K562 (cell line): ENCODE data around the gene SIK3. TPM values are rescaled to one million over a fixed set of nuclear protein-coding genes. Genes with fewer than 3 reads are reported as not detected.

Source experiments
- ATAC-seq: fragments of 200-7000 bp; cut with Tn5 transposase; 3 replicates; pipeline ENCODE4 v1.9.1; 2020; ENCODE audit warnings: moderate library complexity
- BruUV-seq: library from RNA; stranded (reverse); fragments of 400-500 nt; replicated peaks from 2 replicates; lab custom pipeline; 2021; lab: Mats Ljungman, UMichigan
- CTCF ChIA-PET: fragments of 300-600 bp; formaldehyde crosslinking; extraction: SDS; loops from one replicate; lab custom pipeline; 2021; ENCODE audit warnings: low intra/inter-chr PET ratio; lab: Yijun Ruan, JAX
- POLR2A ChIA-PET: fragments of 300-600, 350-650 bp; sonication (Branson Sonifier 250); formaldehyde crosslinking; extraction: SDS; loops from one replicate; lab custom pipeline; 2021; ENCODE audit warnings: antibody characterized with exemption, inconsistent platforms; lab: Yijun Ruan, JAX
- DNase-seq, 4 experiments: peaks; one replicate each; pipeline versions ENCODE4 v3.0.0 to v3.0.0-alpha.2; 2011 to 2018; ENCODE audit warnings: low spot score in 3 of 4, mixed read lengths in 3 of 4; ENCODE audit errors: extremely low read depth in 1 of 4
- FAIRE-seq: peaks from 2 replicates; lab custom pipeline; 2011; peaks lifted over from hg19 to GRCh38; lab: Jason Lieb, UNC
- H2AFZ ChIP-seq: 2 replicates; pipeline ENCODE4 v1.6.0; 2011; ENCODE audit warnings: low read depth, low read length, control low read depth, inconsistent platforms
- H3K27ac ChIP-seq: fragments of 200-600 bp; 3 replicates; pipeline ENCODE4 v1.8.0; 2011; ENCODE audit warnings: low read depth, mild to moderate bottlenecking, control low read depth, inconsistent platforms, low read length, moderate library complexity, mixed read lengths; ENCODE audit errors: extremely low read depth
- H3K27me3 ChIP-seq, 2 experiments: fragments of 300-600 bp in 1 of 2; 2 replicates in 1 of 2; 3 replicates in 1 of 2; pipeline versions ENCODE4 v1.6.0 to v1.8.0; 2011; ENCODE audit warnings: inconsistent platforms in 2 of 2, low read length in 2 of 2, mild to moderate bottlenecking in 1 of 2, mixed read lengths in 1 of 2, moderate library complexity in 1 of 2; ENCODE audit not compliant: control insufficient read depth in 2 of 2, insufficient read depth in 2 of 2
- H3K36me3 ChIP-seq: fragments of 300-600 bp; 3 replicates; pipeline ENCODE4 v1.8.0; 2011; ENCODE audit warnings: mild to moderate bottlenecking, low read length, inconsistent platforms; ENCODE audit not compliant: control insufficient read depth, insufficient read depth
- H3K4me1 ChIP-seq, 2 experiments: fragments of 200-600 bp in 1 of 2; replicated peaks in 1 of 2; 2 replicates in 1 of 2; 3 replicates in 1 of 2; pipeline versions ENCODE4 v1.5.1 to v1.8.0; 2011; ENCODE audit warnings: inconsistent platforms in 2 of 2, low read length in 2 of 2, mild to moderate bottlenecking in 1 of 2, mixed read lengths in 1 of 2, moderate library complexity in 1 of 2; ENCODE audit not compliant: control insufficient read depth in 2 of 2, insufficient read depth in 2 of 2
- H3K4me2 ChIP-seq: 2 replicates; pipeline ENCODE4 v1.6.1; 2011; ENCODE audit warnings: low read length, control low read depth, inconsistent platforms, mixed read lengths; ENCODE audit not compliant: insufficient read depth
- H3K4me3 ChIP-seq: fragments of 200-600 bp; sonication (generic), shearing (Covaris generic); 2 replicates; pipeline ENCODE4 v1.5.1; 2016; ENCODE audit warnings: control low read depth, inconsistent platforms
- H3K79me2 ChIP-seq: fragments of 200-600 bp; 3 replicates; pipeline ENCODE4 v1.8.0; 2011; ENCODE audit warnings: low read length, inconsistent platforms; ENCODE audit not compliant: control insufficient read depth, insufficient read depth
- H3K9ac ChIP-seq, 2 experiments: 2 replicates each; pipeline versions ENCODE4 v1.6.0 to v1.6.1; 2011; ENCODE audit warnings: low read depth in 2 of 2, low read length in 2 of 2, control low read depth in 1 of 2, inconsistent platforms in 1 of 2, mild to moderate bottlenecking in 1 of 2, mixed read lengths in 1 of 2; ENCODE audit not compliant: insufficient read depth in 1 of 2
- H3K9me1 ChIP-seq: one replicate; pipeline ENCODE4 v1.6.0; 2011; ENCODE audit warnings: inconsistent platforms, mild to moderate bottlenecking, low read length, moderate library complexity; ENCODE audit not compliant: control insufficient read depth, insufficient read depth
- H3K9me3 ChIP-seq: replicated peaks from 2 replicates; pipeline ENCODE4 v1.5.1; 2011; ENCODE audit warnings: low read depth, low read length, inconsistent platforms; ENCODE audit not compliant: control insufficient read depth, insufficient read depth
- H4K20me1 ChIP-seq: replicated peaks from 2 replicates; pipeline ENCODE4 v1.6.1; 2011; ENCODE audit warnings: low read length, inconsistent platforms, mixed read lengths; ENCODE audit not compliant: control insufficient read depth, insufficient read depth
- CEBPB ChIP-seq: fragments of 450-650 bp; IDR thresholded peaks from 2 replicates; pipeline ENCODE4 v1.6.1; 2016; ENCODE audit warnings: missing genetic modification characterization, missing compliant biosample characterization
- CEBPG ChIP-seq, 3 experiments: fragments of 200-800 bp in 1 of 3; sonication (Bioruptor generic) in 1 of 3; sonication (generic) in 1 of 3; formaldehyde crosslinking in 1 of 3; IDR thresholded peaks in 2 of 3; conservative IDR thresholded peaks in 1 of 3; 2 replicates each; pipeline versions ENCODE4 v1.6.1 to v1.8.0; 2016 to 2022; ENCODE audit warnings: missing compliant biosample characterization in 2 of 3, missing genetic modification characterization in 2 of 3, mild to moderate bottlenecking in 1 of 3, missing genetic modification reagents in 1 of 3
- DMBX1 ChIP-seq: fragments of 250-450 bp; sonication (Bioruptor Pico); IDR thresholded peaks from 2 replicates; pipeline ENCODE4 v1.8.0; 2022; ENCODE audit warnings: inconsistent platforms, mild to moderate bottlenecking, moderate library complexity, borderline replicate concordance
- EP300 ChIP-seq: IDR thresholded peaks from 2 replicates; pipeline ENCODE4 v1.6.1; 2012; ENCODE audit warnings: low read length, improper control_type of control experiment
- NR4A1 ChIP-seq, 2 experiments: fragments of 250-450 bp in 1 of 2; fragments of 450-650 bp in 1 of 2; sonication (Bioruptor Pico) in 1 of 2; IDR thresholded peaks; 2 replicates each; pipeline versions ENCODE4 v1.4.0 to v1.6.1; 2016 to 2020; ENCODE audit warnings: mild to moderate bottlenecking in 2 of 2, missing compliant biosample characterization in 1 of 2, missing genetic modification characterization in 1 of 2, moderate library complexity in 1 of 2
- RFX1 ChIP-seq: fragments of 450-650 bp; IDR thresholded peaks from 2 replicates; pipeline ENCODE4 v1.6.1; 2016; ENCODE audit warnings: mild to moderate bottlenecking, moderate library complexity
- TAF1 ChIP-seq: IDR thresholded peaks from 2 replicates; pipeline ENCODE4 v1.6.1; 2011; ENCODE audit warnings: mild to moderate bottlenecking, low read length, moderate library complexity; ENCODE audit not compliant: insufficient read depth, control insufficient read depth, severe bottlenecking; ENCODE audit errors: extremely low read depth
- TAF9B ChIP-seq: fragments of 450-650 bp; IDR thresholded peaks from 2 replicates; pipeline ENCODE4 v1.6.1; 2018; ENCODE audit warnings: mild to moderate bottlenecking; ENCODE audit not compliant: partially characterized antibody
- TCF7L2 ChIP-seq: fragments of 150-350 bp; IDR thresholded peaks from 2 replicates; pipeline ENCODE4 v1.6.1; 2016; ENCODE audit warnings: low read depth, mild to moderate bottlenecking, low read length, moderate library complexity
- ZNF324 ChIP-seq: fragments of 250-450 bp; sonication (Bioruptor Pico); IDR thresholded peaks from 2 replicates; pipeline ENCODE4 v1.4.0; 2020; ENCODE audit warnings: mild to moderate bottlenecking
- ZNF431 ChIP-seq: sonication (generic); formaldehyde crosslinking; IDR thresholded peaks from 2 replicates; pipeline ENCODE4 v1.8.0; 2022; ENCODE audit warnings: mild to moderate bottlenecking, missing genetic modification reagents
- ZNF445 ChIP-seq: fragments of 250-450 bp; sonication (Bioruptor Pico); IDR thresholded peaks from 2 replicates; pipeline ENCODE4 v1.4.0; 2020; ENCODE audit warnings: low read depth, mild to moderate bottlenecking, moderate library complexity
- WGBS: fragments of 100-300 bp; shearing (Covaris generic); methylation state at CpG from one replicate; pipeline ENCODE4 v1.1.6; 2016; ENCODE audit warnings: low coverage, mixed read lengths; ENCODE audit not compliant: insufficient coverage; ENCODE audit errors: missing lambda C conversion rate; 5-methylcytosine and 5-hydroxymethylcytosine counted together
- in situ Hi-C: fragments of 300-500 bp; cut with MboI; formaldehyde crosslinking; loops from 4 replicates; pipeline ENCODE4 v1.15.0; 2018; ENCODE audit warnings: inconsistent platforms, mixed read lengths
- intact Hi-C: fragments of 100-400 bp; cut with micrococcal nuclease; formaldehyde crosslinking; loops from 2 replicates; pipeline ENCODE4 v1.14.2; 2022
- polyA plus RNA-seq, 8 experiments: library from polyadenylated mRNA; depleted of rRNA in 4 of 8; stranded (reverse) in 5 of 8; unstranded in 3 of 8; fragments of >200 nt; fragmentation: Nextera tagmentation in 2 of 8; fragmentation: Illumina TruSeq in 1 of 8; extraction: Ambion mirVana in 2 of 8; extraction: Trizol in 1 of 8; gene quantifications; 2 replicates each; pipeline versions ENCODE4 v1.2.1 to v1.2.3, GENCODE V29; 2011 to 2014; ENCODE audit warnings: inconsistent platforms in 1 of 8, missing spikeins in 1 of 8
- total RNA-seq, 7 experiments: library from RNA; depleted of rRNA in 6 of 7; stranded (reverse); fragments of >200 nt in 6 of 7; fragmentation: Illumina TruSeq in 2 of 7; extraction: Trizol in 2 of 7; gene quantifications; 2 replicates each; pipeline versions ENCODE4 v1.2.1 to v1.2.3, GENCODE V29; 2011 to 2021; ENCODE audit warnings: low replicate concordance in 1 of 7

SIK3 gene
- total and polyA plus RNA-seq, 9 of the 15 experiments (the other 6 are each of a cell fraction or from before 2014, with no cell fraction given) = 1.6 to 21.6 (median 8.0) TPM

GRCh38 chr11:116991491-116991890 lies 106.7 kb downstream of the SIK3 start:
- POLR2A ChIA-PET = interaction anchor here (1.7 kb wide), 1 partner anchor 8 kb away, joined by 4 read pairs; no protein-coding TSS in a partner anchor
- CTCF ChIA-PET = no interaction called here
- H3K27me3 ChIP-seq = no peaks in the 10 kb centered on the region
- no peak for TF ChIP-seq CEBPG (CRISPR knock-in tag; IDR thresholded peaks at IDR 0.05)
- peak in 1 of 2 experiments; percentile 45; a peak in 2 of 4 replicates for TF ChIP-seq CEBPG (tag; conservative IDR thresholded peaks at IDR 0.05 in 1 of 2, IDR thresholded peaks at IDR 0.05 in 1 of 2)
- no peak for TF ChIP-seq ZNF445 (CRISPR knock-in tag)
- TF ChIP-seq ZNF431 (CRISPR knock-in tag) = no peak
- peak; percentile 58 for TF ChIP-seq CEBPB (tag)
- H3K27ac ChIP-seq = no peak overlapping the region
- 19% methylated on average over 1 of the region's 1 CpG for WGBS
- H4K20me1 ChIP-seq = no peaks in the 10 kb centered on the region; the same call in none of the 2 replicates
- no peaks in the 10 kb centered on the region for H3K36me3 ChIP-seq
- ATAC-seq (no peak), FAIRE-seq (no peak), DNase-seq (no peak)
- in situ Hi-C loops = no loop called here
- H2AFZ ChIP-seq = no peak overlapping the region
- peaks cover 0 to 10% of the 10 kb centered on the region in 2 experiments; a peak in 4 of 5 replicates for H3K4me1 ChIP-seq
- no peaks in the 10 kb centered on the region for H3K9me3 ChIP-seq
- H3K9me1 ChIP-seq = no peaks in the 10 kb centered on the region
- intact Hi-C loops = loop anchor here (5.0 kb wide), 1 partner anchor 106 kb away; the partner anchor contains the start of gene SIK3
- no TSS peak for BruUV-seq
- H3K4me2 ChIP-seq = no peak overlapping the region
- no peak overlapping the region for H3K9ac ChIP-seq
- no peak overlapping the region for H3K4me3 ChIP-seq
- peaks cover 26% of the 10 kb centered on the region; the same call in 2 of the 3 replicates for H3K79me2 ChIP-seq

GRCh38 chr11:116990811-116991210 lies 107.4 kb downstream of the SIK3 start:
- intact Hi-C loops = loop anchor here (5.0 kb wide), 1 partner anchor 106 kb away; the partner anchor contains the start of gene SIK3
- in situ Hi-C loops = no loop called here
- no peaks in the 10 kb centered on the region; the same call in none of the 2 replicates for H4K20me1 ChIP-seq
- H3K9ac ChIP-seq = no peak overlapping the region
- FAIRE-seq = no peak
- no peak for DNase-seq
- no peak overlapping the region for H2AFZ ChIP-seq
- H3K27ac ChIP-seq = no peak overlapping the region
- no peak overlapping the region for H3K4me2 ChIP-seq
- peaks cover 26% of the 10 kb centered on the region; the same call in 2 of the 3 replicates for H3K79me2 ChIP-seq
- CTCF ChIA-PET = no interaction called here
- H3K27me3 ChIP-seq = no peaks in the 10 kb centered on the region
- ATAC-seq = no peak
- no peaks in the 10 kb centered on the region for H3K9me1 ChIP-seq
- no peaks in the 10 kb centered on the region for H3K36me3 ChIP-seq
- TF ChIP-seq ZNF324 (CRISPR knock-in tag) (no peak), RFX1 (no peak), TAF9B (no peak), TAF1 (no peak), DMBX1 (no peak), TCF7L2 (no peak), EP300 (no peak), NR4A1 (CRISPR knock-in tag; IDR thresholded peaks at IDR 0.05) (no peak), NR4A1 (tag; IDR thresholded peaks at IDR 0.05) (no peak)
- no peak overlapping the region for H3K4me3 ChIP-seq
- POLR2A ChIA-PET = no interaction called here
- no TSS peak for BruUV-seq
- no peaks in the 10 kb centered on the region for H3K9me3 ChIP-seq
- H3K4me1 ChIP-seq = peaks cover 0 to 10% of the 10 kb centered on the region in 2 experiments; a peak in 4 of 5 replicates
- WGBS = 90% methylated on average over 1 of the region's 1 CpG
